Omental fat pad (tissue), 4 donors: ENCODE data around the gene TEDC1. TPM values are rescaled to one million over a fixed set of nuclear protein-coding genes. Genes with fewer than 3 reads are reported as not detected.

Source experiments
- ATAC-seq: fragments of 150-250 bp; one replicate; pipeline ENCODE4 v1.9.1; 2016; ENCODE audit warnings: mild to moderate bottlenecking, moderate library complexity; ENCODE audit not compliant: low FRiP score
- DNase-seq: peaks from one replicate; pipeline ENCODE4 v3.0.0-alpha.2; 2019; ENCODE audit warnings: low spot score
- CTCF ChIP-seq, 3 donors: fragments of 450-650 bp; IDR thresholded peaks; one replicate each; pipeline ENCODE4 v1.5.1; 2016 to 2017; ENCODE audit warnings: antibody characterized with exemption in 3 of 3, mild to moderate bottlenecking in 3 of 3, moderate library complexity in 2 of 3
- total RNA-seq, 4 donors: library from RNA; depleted of rRNA; stranded (reverse); fragments of >200 nt; gene quantifications; one replicate each; pipeline ENCODE4 v1.1.0, GENCODE V29; 2016

The TEDC1 gene
- total RNA-seq, 4 donors from 2014 or later, result 2.8 to 18.9 (median 7.4) TPM

GRCh38 chr14:105528586-105529318, 37.7 kb downstream of the TEDC1 start:
- ATAC-seq, result peak; percentile 1
- no peak for TF ChIP-seq CTCF (IDR thresholded peaks at IDR 0.05)

GRCh38 chr14:105529319-105529568, 38.2 kb downstream of the TEDC1 start:
- DNase-seq (no peak), ATAC-seq (no peak)
- TF ChIP-seq CTCF (IDR thresholded peaks at IDR 0.05), result no peak

More at GRCh38 chr14:105528586-105529318, 37.7 kb downstream of the TEDC1 start:
- DNase-seq, result no peak

GRCh38 chr14:105529569-105530284, 38.7 kb downstream of the TEDC1 start:
- DNase-seq (no peak), ATAC-seq (no peak)
- TF ChIP-seq CTCF (IDR thresholded peaks at IDR 0.05), result no peak

- TF ChIP-seq CTCF (IDR thresholded peaks at IDR 0.05), result no peak
- ATAC-seq, result no peak
- DNase-seq, result no peak
Measured at GRCh38 chr14:105530285-105531087, 39.4 kb downstream of the TEDC1 start.

GRCh38 chr14:105531088-105531893, 40.2 kb downstream of the TEDC1 start:
- TF ChIP-seq CTCF (IDR thresholded peaks at IDR 0.05), result no peak
- DNase-seq, result no peak
- ATAC-seq, result no peak

- DNase-seq (no peak), ATAC-seq (no peak)
- no peak for TF ChIP-seq CTCF (IDR thresholded peaks at IDR 0.05)
Measured at GRCh38 chr14:105531894-105532623, 41.0 kb downstream of the TEDC1 start.
